Activated naive CD8-positive, alpha-beta T cell treated with anti-CD3 and anti-CD28 coated beads, Interleukin-2, amount 50 U/mL, for 24 hours (primary cell): ENCODE data around the gene RHBDF1.

Experiments
- ATAC-seq: fragments of 150-1000 bp; cut with Tn5 transposase; one replicate; pipeline ENCODE4 v1.10.0; 2021
- DNase-seq: peaks from one replicate; pipeline ENCODE4 v3.0.0; 2021
- H3K27ac Mint-ChIP-seq: one replicate; pipeline ENCODE4 v1.8.0; 2021; ENCODE audit warnings: mild to moderate bottlenecking, mixed read lengths
- H3K27me3 Mint-ChIP-seq: one replicate; pipeline ENCODE4 v1.8.0; 2021; ENCODE audit warnings: mixed read lengths
- H3K36me3 Mint-ChIP-seq: one replicate; pipeline ENCODE4 v1.8.0; 2021; ENCODE audit warnings: low read depth, mixed read lengths
- H3K4me1 Mint-ChIP-seq: one replicate; pipeline ENCODE4 v1.8.0; 2021; ENCODE audit warnings: mixed read lengths
- H3K4me3 Mint-ChIP-seq: one replicate; pipeline ENCODE4 v1.8.0; 2021; ENCODE audit warnings: mild to moderate bottlenecking, moderate library complexity, mixed read lengths
- H3K9me3 Mint-ChIP-seq: one replicate; pipeline ENCODE4 v1.8.0; 2021; ENCODE audit warnings: mixed read lengths

The RHBDF1 gene

DNA sequence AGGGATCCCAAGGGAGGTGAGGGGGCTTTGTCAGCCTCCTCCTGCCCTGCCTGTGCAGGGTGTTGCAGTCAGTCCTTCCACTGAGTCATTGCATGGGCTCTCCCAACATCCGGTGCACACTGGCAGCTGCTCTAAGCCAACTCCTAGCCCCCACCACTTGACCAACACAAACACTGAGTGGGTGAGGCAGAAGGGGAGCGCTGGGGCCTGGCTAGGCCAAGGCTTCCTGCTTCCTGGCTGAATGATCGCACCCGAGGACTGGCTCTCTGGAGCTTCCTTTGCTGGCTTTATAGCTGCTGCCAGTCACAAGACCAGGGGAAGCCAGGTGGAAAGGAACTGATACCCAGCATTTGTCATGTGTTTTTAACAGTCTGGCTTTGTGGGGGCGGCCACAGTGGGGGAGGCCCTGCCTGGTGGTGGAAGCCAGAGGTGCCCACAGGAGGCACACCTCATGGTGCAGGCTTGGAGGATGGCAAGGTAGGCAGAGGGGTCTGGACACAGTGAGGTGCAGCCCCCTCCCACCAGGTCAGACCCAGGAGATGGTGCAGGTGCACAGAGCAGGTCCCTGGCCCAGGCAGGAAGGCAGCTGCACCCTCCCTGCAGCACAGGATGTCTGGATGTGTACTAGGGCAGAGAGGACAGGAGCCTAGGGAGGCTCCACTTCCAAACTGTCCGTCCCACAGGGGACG lies 12.4 kb upstream of the RHBDF1 start:
- Mint-ChIP-seq H3K36me3 (peaks cover 13% of the 10 kb centered on the region), H3K4me1 (peaks cover 33% of the 10 kb centered on the region)
- DNase-seq: peak; percentile 74

DNA sequence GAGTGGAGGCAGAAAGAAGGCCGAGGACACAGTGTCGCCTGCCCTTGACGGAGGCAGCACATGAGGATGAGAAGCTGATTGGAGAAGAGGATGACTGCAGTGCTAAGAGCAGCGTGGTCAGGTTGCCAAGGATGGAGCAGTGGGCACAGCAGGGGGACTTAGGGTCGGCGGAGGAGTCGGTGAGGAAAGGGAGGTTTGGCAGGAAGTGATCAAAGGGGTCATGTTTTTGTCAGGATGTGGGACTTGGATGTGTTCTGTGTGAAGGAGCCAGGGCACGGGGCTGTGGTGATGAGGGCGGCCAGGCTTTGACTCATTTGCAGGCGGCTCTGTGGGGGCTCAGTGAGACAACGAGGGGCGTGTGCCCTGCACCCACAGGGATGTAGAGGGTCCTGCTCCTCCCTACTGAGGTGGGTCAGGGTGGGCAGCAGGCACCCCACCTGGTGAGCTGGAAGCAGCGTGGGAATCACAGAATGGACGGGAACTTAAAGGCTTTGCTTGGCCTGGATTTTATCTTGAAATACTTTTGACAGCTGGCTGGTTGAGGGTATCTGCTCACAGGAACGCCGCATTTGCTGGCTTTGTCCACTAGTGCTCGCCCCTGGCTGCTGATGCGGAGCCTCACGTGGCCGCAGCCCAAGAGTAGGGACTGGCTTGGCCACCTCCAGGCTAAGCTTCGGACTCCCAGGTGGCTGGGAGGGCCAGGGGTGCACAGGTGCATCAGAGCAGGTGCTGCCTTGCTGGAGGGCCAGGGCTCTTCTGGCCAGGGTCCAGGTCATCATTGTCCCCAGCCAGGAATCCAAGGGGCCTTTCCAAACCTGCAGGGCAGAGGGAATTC lies 11.6 kb upstream of the RHBDF1 start:
- H3K27ac Mint-ChIP-seq: peak overlapping the region; percentile 82
- peak; percentile 26 for ATAC-seq

More for the DNA sequence above, 12.4 kb upstream of the RHBDF1 start:
- peak; percentile 96 for ATAC-seq
- Mint-ChIP-seq H3K9me3 (no peaks in the 10 kb centered on the region), H3K4me3 (peak overlapping the region; percentile 42), H3K27me3 (no peaks in the 10 kb centered on the region), H3K27ac (peak overlapping the region; percentile 82)

DNA sequence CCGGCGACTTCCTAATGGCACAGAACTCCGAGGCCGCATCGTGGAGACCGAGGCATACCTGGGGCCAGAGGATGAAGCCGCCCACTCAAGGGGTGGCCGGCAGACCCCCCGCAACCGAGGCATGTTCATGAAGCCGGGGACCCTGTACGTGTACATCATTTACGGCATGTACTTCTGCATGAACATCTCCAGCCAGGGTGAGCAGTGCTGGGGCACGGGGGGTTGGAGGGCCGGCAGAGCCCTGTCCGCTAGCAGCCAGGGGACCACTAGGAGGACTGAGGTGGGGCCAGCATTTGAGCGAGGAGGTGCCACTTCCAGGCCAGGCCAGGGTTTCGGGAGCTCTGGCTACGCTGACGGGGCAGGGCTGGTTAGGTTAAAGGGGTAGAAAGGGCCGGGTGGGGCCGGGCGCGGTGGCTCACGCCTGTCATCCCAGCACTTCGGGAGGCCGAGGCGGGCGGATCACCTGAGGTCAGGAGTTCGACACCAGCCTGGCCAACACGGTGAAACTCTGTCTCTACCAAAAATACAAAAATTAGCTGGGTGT lies 10.7 kb upstream of the RHBDF1 start:
- ATAC-seq: no peak
- Mint-ChIP-seq H3K36me3 (peaks cover 15% of the 10 kb centered on the region), H3K4me3 (no peak overlapping the region), H3K27me3 (no peaks in the 10 kb centered on the region), H3K4me1 (peaks cover 46% of the 10 kb centered on the region), H3K9me3 (no peaks in the 10 kb centered on the region), H3K27ac (no peak overlapping the region)
- DNase-seq: no peak

More for the DNA sequence above, 11.6 kb upstream of the RHBDF1 start:
- H3K4me3 Mint-ChIP-seq: peak overlapping the region; percentile 42
- H3K27me3 Mint-ChIP-seq: no peaks in the 10 kb centered on the region
- H3K4me1 Mint-ChIP-seq: peaks cover 40% of the 10 kb centered on the region
- H3K9me3 Mint-ChIP-seq: no peaks in the 10 kb centered on the region
- DNase-seq: no peak
- peaks cover 19% of the 10 kb centered on the region for H3K36me3 Mint-ChIP-seq

DNA sequence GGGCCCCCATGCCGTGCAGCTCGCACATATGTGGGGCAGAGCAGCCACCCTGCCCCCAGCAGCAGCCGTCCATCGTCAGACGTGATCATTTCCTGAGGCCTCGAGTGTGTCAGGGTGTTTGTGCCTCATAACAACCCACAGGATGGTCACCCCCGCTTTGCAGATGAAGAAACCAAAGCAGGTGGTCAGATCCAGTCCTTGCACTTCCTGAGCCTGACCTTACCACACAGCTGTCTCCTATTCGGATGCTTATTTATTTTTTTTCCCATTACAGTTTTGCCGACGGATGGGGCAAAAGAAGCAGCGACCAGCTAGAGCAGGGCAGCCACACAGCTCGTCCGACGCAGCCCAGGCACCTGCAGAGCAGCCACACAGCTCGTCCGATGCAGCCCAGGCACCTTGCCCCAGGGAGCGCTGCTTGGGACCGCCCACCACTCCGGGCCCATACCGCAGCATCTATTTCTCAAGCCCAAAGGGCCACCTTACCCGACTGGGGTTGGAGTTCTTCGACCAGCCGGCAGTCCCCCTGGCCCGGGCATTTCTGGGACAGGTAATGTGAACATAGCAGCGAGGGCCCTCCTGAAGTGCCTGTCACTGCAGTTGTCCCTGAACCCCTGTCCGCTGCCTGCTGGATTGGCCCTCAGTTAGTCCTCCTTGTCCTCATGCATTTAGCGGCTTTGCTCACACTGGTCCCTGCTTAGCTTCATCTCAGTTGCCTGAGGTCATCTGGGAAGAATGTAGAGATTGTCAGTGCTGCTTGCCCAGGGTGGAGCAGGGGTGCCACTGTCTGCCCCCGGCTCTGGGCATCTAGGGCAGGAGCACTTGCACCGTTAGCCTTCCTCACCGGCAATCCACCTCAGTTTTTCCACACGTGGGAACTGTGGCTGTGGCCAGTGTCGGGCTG lies 7.0 kb upstream of the RHBDF1 start:
- ATAC-seq (no peak), DNase-seq (no peak)
- H3K4me3 Mint-ChIP-seq: peak overlapping the region; percentile 85
- H3K27ac Mint-ChIP-seq: peak overlapping the region; percentile 84
- peaks cover 10% of the 10 kb centered on the region for H3K36me3 Mint-ChIP-seq
- peaks cover 7% of the 10 kb centered on the region for H3K27me3 Mint-ChIP-seq
- peaks cover 49% of the 10 kb centered on the region for H3K4me1 Mint-ChIP-seq
- no peaks in the 10 kb centered on the region for H3K9me3 Mint-ChIP-seq

DNA sequence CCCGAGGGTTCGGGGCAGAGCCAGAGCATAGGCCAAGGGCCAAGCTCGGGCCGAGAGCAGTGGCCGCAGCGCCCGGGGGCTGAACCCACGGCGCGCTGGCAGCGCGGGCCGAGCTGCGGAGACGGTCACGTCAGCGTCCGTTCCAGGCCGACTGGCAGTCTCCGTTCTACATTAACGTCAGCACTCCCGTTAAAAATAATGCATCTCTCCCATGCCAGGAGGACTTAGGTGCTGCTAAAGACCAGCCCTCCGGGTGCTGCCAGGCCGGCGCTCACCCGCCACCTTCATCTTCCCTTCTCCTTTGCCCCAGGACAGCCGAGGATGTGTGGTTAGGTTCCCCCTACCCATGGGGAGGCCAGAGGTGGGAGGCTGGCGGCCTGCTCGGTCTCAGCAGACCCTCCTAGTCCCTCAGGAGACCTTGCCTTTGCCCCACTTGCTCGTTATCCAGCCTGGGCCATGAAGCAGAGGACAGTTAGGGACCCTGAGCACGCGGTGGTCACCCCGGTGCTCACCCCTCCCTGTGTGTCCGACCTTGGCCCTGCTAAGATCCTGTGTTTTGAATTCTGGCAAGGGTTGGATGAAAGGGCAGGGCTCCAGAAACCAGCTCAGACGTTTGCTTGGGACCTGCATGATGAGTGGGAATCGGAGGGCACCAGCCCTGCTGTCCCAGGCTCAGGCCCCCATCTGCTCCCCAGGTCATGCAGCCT lies 6.2 kb upstream of the RHBDF1 start:
- Mint-ChIP-seq H3K9me3 (no peaks in the 10 kb centered on the region), H3K4me3 (peak overlapping the region; percentile 85), H3K36me3 (peaks cover 8% of the 10 kb centered on the region), H3K27me3 (peaks cover 13% of the 10 kb centered on the region), H3K4me1 (peaks cover 41% of the 10 kb centered on the region), H3K27ac (peak overlapping the region; percentile 84)
- ATAC-seq (peak; percentile 14), DNase-seq (no peak)

DNA sequence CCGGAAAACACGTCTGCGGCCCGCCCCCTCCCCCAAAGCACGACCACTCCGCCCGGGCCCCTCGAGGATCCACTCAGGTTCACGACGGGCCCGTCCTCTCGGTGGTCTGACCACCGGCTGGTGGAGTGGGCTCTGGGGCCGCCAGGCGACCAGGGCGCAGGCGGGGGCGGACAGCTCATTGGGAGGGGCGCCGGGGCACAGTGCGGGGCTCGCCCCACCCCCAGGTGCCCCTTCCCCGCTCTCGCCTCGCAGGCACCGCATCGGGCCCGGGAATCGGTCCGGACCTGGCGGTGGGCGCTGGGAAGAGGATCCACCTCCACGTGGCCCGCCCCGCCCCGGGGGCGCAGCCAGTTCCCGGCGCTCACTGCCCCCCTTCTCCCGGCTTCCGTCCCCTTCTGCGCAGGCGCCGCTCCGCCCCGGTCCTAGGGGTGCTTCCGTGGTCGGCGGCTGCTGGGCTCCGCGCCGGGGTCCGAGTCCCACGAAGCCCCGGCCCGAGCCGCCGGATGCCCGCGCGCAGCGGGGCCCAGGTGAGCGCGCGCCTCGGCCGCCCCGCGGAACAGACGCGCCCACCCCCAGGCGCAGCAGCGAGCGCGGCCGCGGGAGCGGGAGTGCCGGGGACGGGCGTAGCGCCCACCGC lies 5.5 kb upstream of the RHBDF1 start, which contains the start of gene MPG:
MPG (plus strand) TSS at position 419 of the 637 bp plus-strand sequence; CDS start at position 504, 85 bp downstream.
- DNase-seq (peak; percentile 88), ATAC-seq (peak; percentile 58)
- Mint-ChIP-seq H3K27ac (peak within 1 kb of the TSS; percentile 84), H3K36me3 (peaks cover 8% of the 10 kb centered on the region), H3K9me3 (no peaks in the 10 kb centered on the region), H3K4me3 (peak within 1 kb of the TSS; percentile 85), H3K4me1 (peaks cover 39% of the 10 kb centered on the region), H3K27me3 (peaks cover 20% of the 10 kb centered on the region)

DNA sequence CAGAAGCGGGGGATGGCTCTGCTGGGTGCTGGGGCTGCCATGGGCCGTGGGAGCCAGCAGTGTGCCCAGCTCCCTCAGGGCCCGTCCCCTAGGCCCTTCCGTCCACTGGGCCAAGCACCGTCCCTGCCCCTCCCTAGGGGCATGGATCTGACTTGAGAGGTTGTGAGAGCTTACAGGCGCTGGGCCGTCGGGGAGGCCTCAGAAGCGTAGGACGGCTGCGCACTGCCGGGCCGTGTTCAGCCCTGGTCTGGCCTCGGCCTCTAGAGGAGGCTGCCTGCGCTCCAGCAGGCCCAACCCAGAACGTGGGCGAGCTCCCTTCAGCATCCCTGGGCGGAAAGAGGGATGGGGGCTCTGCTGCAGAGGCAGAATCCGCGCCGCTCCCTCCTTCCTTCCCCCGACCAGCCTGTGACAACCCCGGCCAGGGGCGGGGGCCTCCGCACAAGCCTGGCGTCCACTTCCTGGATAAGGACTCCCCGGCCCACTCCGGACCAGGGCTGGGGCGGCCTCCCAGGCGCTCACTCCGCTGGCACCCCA lies 4.9 kb upstream of the RHBDF1 start:
- peaks cover 22% of the 10 kb centered on the region for H3K27me3 Mint-ChIP-seq
- H3K36me3 Mint-ChIP-seq: peaks cover 8% of the 10 kb centered on the region
- H3K9me3 Mint-ChIP-seq: no peaks in the 10 kb centered on the region
- peak; percentile 37 for ATAC-seq
- peaks cover 37% of the 10 kb centered on the region for H3K4me1 Mint-ChIP-seq
- peak overlapping the region; percentile 77 for H3K4me3 Mint-ChIP-seq
- DNase-seq: peak; percentile 46
- H3K27ac Mint-ChIP-seq: peak overlapping the region; percentile 80

DNA sequence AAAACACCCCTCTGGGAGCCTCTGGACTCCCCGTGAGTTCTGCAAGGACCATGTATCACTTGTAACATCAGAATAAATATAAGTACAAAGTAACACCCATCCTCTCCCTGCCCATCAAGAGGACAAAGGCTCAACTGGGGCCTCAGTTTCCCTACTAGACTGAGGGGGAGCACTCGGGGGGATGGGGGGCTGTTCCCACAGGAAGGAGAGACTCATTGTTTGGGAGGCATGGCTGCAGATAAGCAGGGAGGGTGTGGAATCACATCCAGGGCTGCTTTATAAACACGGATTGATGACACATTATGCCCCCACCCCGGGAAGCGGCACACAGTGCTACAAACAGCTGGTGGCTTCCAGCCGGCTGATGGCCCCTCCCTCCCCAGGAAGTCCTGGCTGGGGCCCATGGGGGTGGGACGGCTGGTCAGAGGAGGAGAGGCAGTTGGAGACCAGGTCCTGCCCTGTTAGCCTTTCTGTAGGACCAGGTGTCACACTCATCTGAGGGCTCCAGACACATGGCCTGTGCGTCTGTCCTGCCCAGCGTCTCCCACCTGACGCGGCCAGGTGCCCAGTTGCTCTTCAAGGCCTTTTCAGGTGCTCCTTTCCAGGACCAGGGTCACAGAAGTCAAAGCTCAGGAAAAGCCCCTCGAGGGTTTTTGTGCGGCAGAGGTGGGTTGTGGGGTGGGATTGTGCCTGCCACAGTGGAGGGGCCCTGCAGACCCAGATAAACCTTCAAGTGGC lies 4.3 kb upstream of the RHBDF1 start:
- Mint-ChIP-seq H3K36me3 (peaks cover 8% of the 10 kb centered on the region), H3K4me1 (peaks cover 38% of the 10 kb centered on the region), H3K4me3 (peak overlapping the region; percentile 77), H3K27ac (peak overlapping the region; percentile 80), H3K9me3 (no peaks in the 10 kb centered on the region), H3K27me3 (peaks cover 23% of the 10 kb centered on the region)
- ATAC-seq (no peak), DNase-seq (no peak)

DNA sequence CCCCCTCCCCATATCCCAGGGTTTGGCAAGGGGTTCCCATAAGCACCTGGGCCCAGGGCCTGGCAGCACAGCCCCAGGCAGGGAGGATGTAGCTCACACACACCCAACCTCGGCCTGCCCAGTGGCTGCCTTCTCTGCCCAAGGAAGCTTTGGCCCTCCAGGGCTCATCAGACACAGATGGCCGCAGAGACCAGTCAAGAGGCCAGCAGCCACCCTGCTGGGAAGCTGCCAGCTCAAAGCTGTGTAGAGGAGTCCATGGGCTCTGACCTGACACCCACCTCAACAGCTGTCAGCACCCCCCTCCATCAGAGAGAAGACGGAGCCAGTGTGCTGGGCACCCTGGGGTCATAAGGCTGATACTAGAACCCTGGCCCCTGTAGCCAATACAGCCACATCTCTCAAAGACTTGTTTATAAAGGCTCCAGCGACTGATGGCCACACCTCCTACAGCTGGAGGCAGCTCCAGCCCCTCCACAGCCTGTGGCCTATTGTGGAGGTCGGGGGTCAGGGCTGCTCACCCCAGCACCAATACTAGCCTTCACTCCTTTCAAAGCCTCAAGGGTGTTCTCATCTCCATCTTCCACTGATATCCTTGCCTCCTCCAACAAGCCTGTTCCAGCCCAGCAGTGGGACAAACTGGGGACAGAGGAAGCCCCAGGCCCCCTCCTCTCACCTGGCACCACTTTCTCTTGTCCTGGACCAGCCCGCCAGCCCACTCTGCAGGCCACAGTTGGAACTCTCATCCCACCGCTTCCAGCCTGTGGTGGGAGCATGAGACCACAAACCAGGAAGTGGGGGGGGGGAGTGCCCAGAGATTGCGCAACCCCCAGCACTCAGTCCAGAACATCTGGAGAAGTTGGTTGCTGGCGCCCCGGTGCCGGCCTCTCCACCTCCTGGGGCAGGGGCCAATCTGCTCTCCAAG lies 3.4 kb upstream of the RHBDF1 start:
- ATAC-seq (no peak), DNase-seq (no peak)
- H3K27me3 Mint-ChIP-seq: peaks cover 29% of the 10 kb centered on the region
- peak overlapping the region; percentile 77 for H3K4me3 Mint-ChIP-seq
- no peak overlapping the region for H3K27ac Mint-ChIP-seq
- peaks cover 8% of the 10 kb centered on the region for H3K36me3 Mint-ChIP-seq
- no peaks in the 10 kb centered on the region for H3K9me3 Mint-ChIP-seq
- peaks cover 39% of the 10 kb centered on the region for H3K4me1 Mint-ChIP-seq

DNA sequence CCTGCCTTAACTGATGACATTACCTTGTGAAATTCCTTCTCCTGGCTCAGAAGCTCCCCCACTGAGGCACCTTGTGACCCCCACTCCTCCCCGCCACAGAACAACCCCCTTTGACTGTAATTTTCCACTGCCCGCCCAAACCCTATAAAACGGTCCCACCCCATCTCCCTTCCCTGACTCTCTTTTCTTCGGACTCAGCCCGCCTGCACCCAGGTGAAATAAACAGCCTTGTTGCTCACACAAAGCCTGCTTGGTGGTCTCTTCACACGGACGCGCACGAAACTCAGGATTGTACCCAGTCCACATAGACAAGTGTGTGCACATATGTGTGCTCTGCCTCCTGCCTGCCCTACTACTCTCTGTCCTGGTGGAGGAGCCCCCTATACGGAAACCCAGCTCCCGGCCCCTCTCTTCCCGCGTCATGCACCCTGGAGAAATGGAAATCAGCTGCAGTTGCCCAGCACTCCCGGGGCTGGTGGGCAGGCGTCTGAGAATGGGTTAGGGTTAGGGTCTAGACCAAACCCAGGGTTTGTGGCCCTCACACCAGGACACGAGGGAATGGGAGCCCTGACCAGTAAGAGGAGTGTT lies 2.4 kb upstream of the RHBDF1 start:
- no peaks in the 10 kb centered on the region for H3K9me3 Mint-ChIP-seq
- H3K36me3 Mint-ChIP-seq: peaks cover 6% of the 10 kb centered on the region

DNA sequence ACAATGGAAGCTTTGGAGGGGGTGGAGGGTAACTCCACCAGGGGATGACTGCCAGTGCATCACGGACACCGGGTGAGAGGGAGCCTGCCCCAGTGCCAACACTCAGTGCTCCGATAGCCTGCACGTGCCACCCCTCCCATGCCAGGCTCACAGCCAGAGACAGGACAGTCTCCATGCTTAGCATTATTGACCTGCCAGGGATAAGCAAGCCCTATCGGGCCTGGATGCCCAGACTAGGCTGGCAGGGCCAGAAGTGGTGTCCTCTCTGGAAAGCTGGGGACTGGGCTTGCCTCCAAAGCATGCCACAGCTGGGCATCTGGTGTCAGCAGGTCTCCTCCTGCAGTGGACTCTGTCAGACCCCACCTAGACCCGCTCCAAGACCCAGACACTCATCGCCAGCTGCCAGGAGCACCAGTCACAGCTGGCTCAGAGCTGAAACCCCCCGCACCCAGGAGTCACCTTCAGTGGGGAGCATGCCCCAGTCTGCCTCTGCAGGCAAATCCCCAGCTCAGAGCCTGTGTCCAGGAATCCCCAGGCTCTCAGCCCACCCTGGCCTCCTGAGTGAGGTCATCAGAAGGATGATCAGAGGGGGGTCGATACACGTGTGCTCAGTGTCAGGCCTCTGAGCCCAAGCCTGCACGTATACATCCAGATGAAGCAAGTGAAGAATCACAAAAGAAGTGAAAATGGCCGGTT lies 1.8 kb upstream of the RHBDF1 start:
- ATAC-seq: no peak
- Mint-ChIP-seq H3K4me3 (no peak overlapping the region), H3K9me3 (no peaks in the 10 kb centered on the region), H3K27me3 (peaks cover 40% of the 10 kb centered on the region), H3K27ac (no peak overlapping the region), H3K36me3 (no peaks in the 10 kb centered on the region), H3K4me1 (peaks cover 28% of the 10 kb centered on the region)
- DNase-seq: no peak

More for the DNA sequence above, 2.4 kb upstream of the RHBDF1 start:
- DNase-seq (no peak), ATAC-seq (no peak)
- Mint-ChIP-seq H3K4me3 (no peak overlapping the region), H3K4me1 (peaks cover 35% of the 10 kb centered on the region), H3K27me3 (peaks cover 36% of the 10 kb centered on the region), H3K27ac (peak overlapping the region; percentile 17)
